Stimulated activated CD4-positive, alpha-beta T cell treated with anti-CD3 and anti-CD28 coated beads, Interleukin-12 subunit alpha, Interleukin-12 subunit beta, amount 100 ng/mL, for 24 hours (primary cell): ENCODE measurements around the gene FBXL7.

Source experiments
- DNase-seq, 2 experiments: peaks; one replicate each; pipeline ENCODE4 v3.0.0-alpha.2; 2020; ENCODE audit warnings: low read depth in 2 of 2

Gene FBXL7

GRCh38 chr5:15655683-15656082 lies 155.7 kb downstream of the FBXL7 start:
- no peak for DNase-seq

GRCh38 chr5:15664961-15665360 lies 165.0 kb downstream of the FBXL7 start:
- no peak for DNase-seq

- no peak for DNase-seq
Measured at GRCh38 chr5:15669826-15670225, 169.8 kb downstream of the FBXL7 start.

GRCh38 chr5:15674716-15675115 lies 174.7 kb downstream of the FBXL7 start:
- no peak for DNase-seq

- DNase-seq, result no peak
Measured at GRCh38 chr5:15676591-15676990, 176.6 kb downstream of the FBXL7 start.

- no peak for DNase-seq
Measured at GRCh38 chr5:15679161-15679560, 179.2 kb downstream of the FBXL7 start.

GRCh38 chr5:15680455-15680854 lies 180.5 kb downstream of the FBXL7 start:
- DNase-seq, result no peak

- no peak for DNase-seq
Measured at GRCh38 chr5:15682122-15682521, 182.1 kb downstream of the FBXL7 start.

GRCh38 chr5:15682566-15682965 lies 182.6 kb downstream of the FBXL7 start:
- no peak for DNase-seq

GRCh38 chr5:15683332-15683731 lies 183.4 kb downstream of the FBXL7 start:
- DNase-seq, result no peak

GRCh38 chr5:15687401-15687800 lies 187.4 kb downstream of the FBXL7 start:
- no peak for DNase-seq

GRCh38 chr5:15689836-15690235 lies 189.9 kb downstream of the FBXL7 start:
- no peak for DNase-seq

GRCh38 chr5:15690611-15691010 lies 190.6 kb downstream of the FBXL7 start:
- no peak for DNase-seq

- no peak for DNase-seq
Measured at GRCh38 chr5:15691521-15691920, 191.5 kb downstream of the FBXL7 start.

GRCh38 chr5:15692706-15693381 lies 192.9 kb downstream of the FBXL7 start:
- DNase-seq, result no peak

GRCh38 chr5:15693382-15693728 lies 193.4 kb downstream of the FBXL7 start:
- DNase-seq, result no peak

- DNase-seq, result no peak
Measured at GRCh38 chr5:15693933-15694332, 194.0 kb downstream of the FBXL7 start.

GRCh38 chr5:15694696-15695214 lies 194.8 kb downstream of the FBXL7 start:
- DNase-seq, result no peak

GRCh38 chr5:15695215-15695731 lies 195.3 kb downstream of the FBXL7 start:
- no peak for DNase-seq

- no peak for DNase-seq
Measured at GRCh38 chr5:15700373-15700772, 200.4 kb downstream of the FBXL7 start.

GRCh38 chr5:15702102-15702501 lies 202.1 kb downstream of the FBXL7 start:
- no peak for DNase-seq

GRCh38 chr5:15703901-15704300 lies 203.9 kb downstream of the FBXL7 start:
- no peak for DNase-seq

- no peak for DNase-seq
Measured at GRCh38 chr5:15704397-15704947, 204.5 kb downstream of the FBXL7 start.

GRCh38 chr5:15707631-15708030 lies 207.7 kb downstream of the FBXL7 start:
- no peak for DNase-seq
